AG09319 (cell line): Measurements from ENCODE around the gene ABCB10.
A peak's percentile ranks its signal among the peaks of the same experiment; 100 is the strongest.
"Not testable (repeated sequence)": the region's sequence is repeated elsewhere in the genome, so short reads cannot be mapped to it uniquely, and the experiment has no call there.

Experiments used
- DNase-seq: peaks from one replicate; pipeline ENCODE4 v3.0.0-alpha.2; 2010; ENCODE audit warnings: low read depth; ENCODE audit errors: extremely low read depth
- CTCF ChIP-seq: IDR thresholded peaks from 2 replicates; pipeline ENCODE4 v1.5.1; 2011; ENCODE audit warnings: low read depth, mild to moderate bottlenecking, inconsistent platforms, low read length, moderate library complexity

Gene ABCB10

GRCh38 chr1:229531326-229531725, 27.2 kb downstream of the ABCB10 start:
- DNase-seq: no peak
- no peak for TF ChIP-seq CTCF

GRCh38 chr1:229529639-229530038, 28.9 kb downstream of the ABCB10 start:
- TF ChIP-seq CTCF: no peak
- no peak for DNase-seq

- DNase-seq: no peak
- TF ChIP-seq CTCF: no peak
Observed at GRCh38 chr1:229526695-229527094, 31.8 kb downstream of the ABCB10 start.

DNA sequence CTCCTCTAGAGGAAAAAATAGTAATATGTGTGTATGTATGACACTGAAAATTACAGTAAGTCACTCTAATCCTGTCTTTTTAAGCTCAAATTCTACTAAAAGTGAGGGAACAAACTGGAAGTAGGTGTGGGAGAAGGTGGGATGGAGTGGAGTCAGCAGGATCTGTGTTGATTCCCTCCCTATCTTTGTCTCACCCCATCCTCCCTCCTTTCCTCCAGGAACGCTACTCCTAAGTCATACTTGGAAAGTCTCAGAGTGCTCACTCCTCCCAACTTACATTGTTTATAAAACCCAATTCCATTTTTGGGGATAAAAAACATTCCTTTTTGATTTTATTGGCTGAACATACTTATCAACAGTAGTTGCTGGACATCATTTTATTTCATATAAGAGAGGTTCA, 35.5 kb downstream of the ABCB10 start:
- TF ChIP-seq CTCF: no peak
- no peak for DNase-seq

DNA sequence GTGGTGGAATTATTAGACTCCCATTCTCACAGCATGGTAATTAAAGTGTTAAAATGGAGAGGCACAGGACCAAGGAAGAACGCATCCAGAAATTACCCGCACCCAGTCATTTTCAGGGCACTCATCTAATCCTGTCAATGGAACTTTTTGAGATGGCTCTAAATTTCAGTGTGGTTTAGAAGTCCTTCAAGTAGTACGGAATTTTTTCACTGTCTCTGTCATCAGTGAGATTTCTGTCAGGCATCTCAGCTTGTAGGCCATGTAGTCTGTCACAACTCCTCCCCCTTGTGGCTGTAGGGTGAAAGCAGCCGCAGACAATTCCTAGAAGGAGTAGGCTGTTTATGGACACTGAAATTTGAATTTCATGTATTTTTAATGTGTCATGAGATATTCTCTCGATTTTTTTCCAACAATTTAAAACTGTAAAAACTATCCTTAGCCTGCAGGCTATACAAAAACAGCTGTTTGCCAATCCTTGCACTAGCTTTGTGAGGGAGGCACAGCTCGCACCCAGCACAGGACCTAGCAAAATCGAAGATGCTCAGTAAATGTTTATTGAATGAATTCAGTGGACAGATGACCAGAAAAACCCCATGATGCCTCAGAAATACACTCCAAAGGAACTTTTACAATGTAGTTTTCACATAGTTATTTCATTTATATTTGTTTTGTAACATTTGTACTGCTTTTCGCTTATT, 43.8 kb downstream of the ABCB10 start:
- DNase-seq: peak; percentile 23
- TF ChIP-seq CTCF: peak; percentile 93

GRCh38 chr1:229511625-229512024, 46.9 kb downstream of the ABCB10 start:
- DNase-seq: not testable (repeated sequence)

DNA sequence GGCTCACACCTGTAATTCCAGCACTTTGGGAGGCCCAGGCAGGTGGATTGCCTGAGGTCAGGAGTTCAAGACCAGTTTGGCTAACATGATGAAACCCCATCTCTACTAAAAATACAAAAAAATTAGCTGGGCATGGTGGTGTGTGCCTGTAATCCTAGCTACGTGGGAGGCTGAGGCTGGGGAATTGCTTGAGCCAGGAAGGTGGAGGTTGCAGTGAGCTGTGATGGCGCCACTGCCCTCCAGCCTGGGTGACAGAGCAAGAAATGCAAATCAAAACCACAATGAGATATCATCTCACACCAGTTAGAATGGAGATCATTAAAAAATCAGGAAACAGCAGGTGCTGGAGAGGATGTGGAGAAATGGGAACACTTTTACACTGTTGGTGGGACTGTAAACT, 47.3 kb downstream of the ABCB10 start:
- not testable (repeated sequence) for DNase-seq

DNA sequence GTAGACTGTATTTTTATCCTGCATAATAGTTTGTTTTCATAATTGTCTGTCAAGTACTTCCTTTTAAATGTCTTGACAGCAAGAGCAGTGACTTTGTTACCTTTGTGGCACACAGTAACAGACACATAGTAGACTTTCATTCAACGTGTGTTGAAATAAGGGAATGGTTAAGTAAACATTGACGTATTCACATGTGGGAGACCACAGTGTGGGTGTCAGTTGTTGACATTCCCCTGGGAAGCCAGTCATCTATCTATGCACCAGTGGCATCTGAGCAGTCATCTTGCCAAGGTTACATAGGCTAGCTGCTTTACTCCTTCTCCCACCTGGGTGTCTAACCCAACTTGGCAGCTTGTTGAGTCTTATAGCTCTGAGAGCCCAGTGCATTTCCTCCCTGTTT, 48.9 kb downstream of the ABCB10 start:
- TF ChIP-seq CTCF: no peak
- no peak for DNase-seq
